HepG2 (cell line): ENCODE measurements around the gene RUSF1. TPM values are rescaled to one million over a fixed set of nuclear protein-coding genes. Genes with fewer than 3 reads are reported as not detected.

Source experiments
- ATAC-seq: fragments of 200-7000 bp; cut with Tn5 transposase; 3 replicates; pipeline ENCODE4 v1.9.1; 2020; ENCODE audit warnings: mild to moderate bottlenecking, moderate library complexity
- BruUV-seq: library from RNA; stranded (reverse); fragments of 400-500 nt; replicated peaks from 2 replicates; lab custom pipeline; 2021; lab: Mats Ljungman, UMichigan
- CTCF ChIA-PET: fragments of 300-600 bp; formaldehyde crosslinking; extraction: SDS; loops from one replicate; lab custom pipeline; 2021; ENCODE audit warnings: low total read pairs, inconsistent platforms, low intra/inter-chr PET ratio; lab: Yijun Ruan, JAX
- POLR2A ChIA-PET: fragments of 350-600 bp; sonication (Branson Sonifier 250); formaldehyde crosslinking; loops from one replicate; lab custom pipeline; 2020; ENCODE audit warnings: antibody characterized with exemption, inconsistent platforms; lab: Yijun Ruan, JAX
- DNase-seq: peaks from one replicate; pipeline ENCODE4 v3.0.0-alpha.2; 2015; ENCODE audit warnings: low spot score
- FAIRE-seq: peaks from 3 replicates; lab custom pipeline; 2011; peaks lifted over from hg19 to GRCh38; lab: Jason Lieb, UNC
- H2AFZ ChIP-seq: one replicate; pipeline ENCODE4 v1.6.1; 2011; ENCODE audit warnings: low read length, inconsistent platforms
- H3K27ac ChIP-seq: fragments of 300-600 bp; 3 replicates; pipeline ENCODE4 v1.8.0; 2011; ENCODE audit warnings: mixed run types, mild to moderate bottlenecking, mixed read lengths, low read length, inconsistent platforms; ENCODE audit not compliant: insufficient read depth; ENCODE audit errors: extremely low read length
- H3K27me3 ChIP-seq, 2 experiments: fragments of 200-600 bp in 1 of 2; 2 replicates in 1 of 2; 3 replicates in 1 of 2; pipeline versions ENCODE4 v1.6.0 to v1.8.0; 2011; ENCODE audit warnings: low read length in 2 of 2, mild to moderate bottlenecking in 2 of 2, moderate library complexity in 2 of 2, inconsistent platforms in 1 of 2; ENCODE audit not compliant: insufficient read depth in 2 of 2, control insufficient read depth in 1 of 2
- H3K36me3 ChIP-seq, 2 experiments: fragments of 200-600 bp in 1 of 2; replicated peaks in 1 of 2; 2 replicates in 1 of 2; 3 replicates in 1 of 2; pipeline versions ENCODE4 v1.5.1 to v1.8.0; 2011; ENCODE audit warnings: low read length in 2 of 2, inconsistent platforms in 1 of 2; ENCODE audit not compliant: insufficient read depth in 2 of 2, control insufficient read depth in 1 of 2
- H3K4me1 ChIP-seq: 2 replicates; pipeline ENCODE4 v1.5.1; 2012; ENCODE audit warnings: low read length, inconsistent platforms; ENCODE audit not compliant: insufficient read depth
- H3K4me2 ChIP-seq: 2 replicates; pipeline ENCODE4 v1.6.0; 2011; ENCODE audit warnings: low read depth, low read length, inconsistent platforms
- H3K4me3 ChIP-seq, 3 experiments: fragments of 200-600 bp in 1 of 3; sonication (generic), shearing (Covaris generic) in 1 of 3; replicated peaks in 1 of 3; 2 replicates each; pipeline ENCODE4 v1.5.1; 2011 to 2016; ENCODE audit warnings: low read length in 3 of 3, inconsistent platforms in 2 of 3, low read depth in 2 of 3, mild to moderate bottlenecking in 2 of 3, control low read depth in 1 of 3, mixed read lengths in 1 of 3; ENCODE audit not compliant: insufficient read depth in 1 of 3
- H3K79me2 ChIP-seq: one replicate; pipeline ENCODE4 v1.6.1; 2011; ENCODE audit warnings: low read length, inconsistent platforms; ENCODE audit not compliant: insufficient read depth
- H3K9ac ChIP-seq: 2 replicates; pipeline ENCODE4 v1.6.0; 2011; ENCODE audit warnings: mild to moderate bottlenecking, low read depth, low read length, inconsistent platforms; ENCODE audit not compliant: insufficient read depth
- H3K9me3 ChIP-seq: 2 replicates; pipeline ENCODE4 v1.5.1; 2012; ENCODE audit warnings: mild to moderate bottlenecking, low read length
- H4K20me1 ChIP-seq: 2 replicates; pipeline ENCODE4 v1.6.0; 2011; ENCODE audit warnings: inconsistent platforms, mild to moderate bottlenecking, low read length, moderate library complexity; ENCODE audit not compliant: insufficient read depth
- ASH2L ChIP-seq: fragments of 300-600, 200-600 bp; sonication (generic); IDR thresholded peaks from 2 replicates; pipeline ENCODE4 v1.7.0; 2017; ENCODE audit warnings: low read depth, mild to moderate bottlenecking, moderate library complexity, mixed read lengths, low read length; ENCODE audit not compliant: insufficient read length
- KLF11 ChIP-seq: IDR thresholded peaks from 2 replicates; pipeline ENCODE4 v1.6.1; 2016; ENCODE audit warnings: missing compliant biosample characterization
- PAX8 ChIP-seq: sonication (generic); formaldehyde crosslinking; IDR thresholded peaks from 2 replicates; pipeline ENCODE4 v1.8.0; 2022; ENCODE audit warnings: mild to moderate bottlenecking, missing genetic modification reagents, borderline replicate concordance
- TCF7 ChIP-seq: sonication (generic); IDR thresholded peaks from 2 replicates; pipeline ENCODE4 v1.6.1; 2016; ENCODE audit warnings: antibody characterized with exemption, low read depth
- TERF1 ChIP-seq: sonication (generic); formaldehyde crosslinking; IDR thresholded peaks from 2 replicates; pipeline ENCODE4 v1.8.0; 2022; ENCODE audit warnings: mild to moderate bottlenecking, missing genetic modification reagents, moderate library complexity
- ZFP36L1 ChIP-seq: sonication (generic); formaldehyde crosslinking; IDR thresholded peaks from 2 replicates; pipeline ENCODE4 v1.8.0; 2022; ENCODE audit warnings: mild to moderate bottlenecking, missing genetic modification reagents, moderate library complexity
- ZKSCAN1 ChIP-seq: fragments of 150-350 bp; IDR thresholded peaks from 2 replicates; pipeline ENCODE4 v1.6.1; 2014; ENCODE audit warnings: low read length
- ZMYM4 ChIP-seq: sonication (generic); formaldehyde crosslinking; IDR thresholded peaks from 2 replicates; pipeline ENCODE4 v1.8.1; 2023; ENCODE audit warnings: mild to moderate bottlenecking, missing genetic modification reagents
- ZNF20 ChIP-seq: sonication (generic); formaldehyde crosslinking; IDR thresholded peaks from 2 replicates; pipeline ENCODE4 v1.4.0; 2020; ENCODE audit warnings: mild to moderate bottlenecking, moderate library complexity, missing genetic modification reagents
- ZNF329 ChIP-seq: sonication (generic); formaldehyde crosslinking; IDR thresholded peaks from 2 replicates; pipeline ENCODE4 v1.9.0; 2021; ENCODE audit warnings: low read depth, mild to moderate bottlenecking, missing genetic modification reagents
- ZNF451 ChIP-seq: sonication (generic); formaldehyde crosslinking; IDR thresholded peaks from 2 replicates; pipeline ENCODE4 v1.5.0; 2020; ENCODE audit warnings: mild to moderate bottlenecking, missing genetic modification reagents
- ZNF775 ChIP-seq: sonication (generic); formaldehyde crosslinking; IDR thresholded peaks from 2 replicates; pipeline ENCODE4 v1.4.0; 2020; ENCODE audit warnings: missing genetic modification reagents, mild to moderate bottlenecking, moderate library complexity, borderline replicate concordance
- WGBS: methylation state at CpG from one replicate; pipeline ENCODE4 v1.1.6; 2017; ENCODE audit warnings: low lambda C conversion rate; 5-methylcytosine and 5-hydroxymethylcytosine counted together
- in situ Hi-C: cut with HindIII; loops from 2 replicates; pipeline ENCODE4 v1.10.0; 2017; ENCODE audit warnings: low pct_unique_long_range_greater_than_20kb; ENCODE audit not compliant: extremely low pct_ligation_motif_present
- intact Hi-C: fragments of 100-400 bp; cut with micrococcal nuclease; formaldehyde crosslinking; loops from one replicate; pipeline ENCODE4 v1.10.0; 2022; ENCODE audit not compliant: unreplicated experiment
- polyA plus RNA-seq, 8 experiments: library from polyadenylated mRNA; depleted of rRNA in 3 of 8; stranded (reverse) in 7 of 8; unstranded in 1 of 8; fragments of >200 nt; fragmentation: Illumina TruSeq in 4 of 8; extraction: Trizol in 4 of 8; gene quantifications; 2 replicates each; pipeline versions ENCODE4 v1.2.1 to v1.2.3, GENCODE V29; 2011 to 2016; ENCODE audit warnings: low read depth in 4 of 8, missing spikeins in 1 of 8, mixed read lengths in 1 of 8; ENCODE audit not compliant: insufficient read depth in 1 of 8
- total RNA-seq, 5 experiments: library from RNA; depleted of rRNA; stranded (reverse); fragments of >200 nt; fragmentation: Illumina TruSeq; extraction: Trizol; gene quantifications; 2 replicates each; pipeline ENCODE4 v1.2.3, GENCODE V29; 2016; ENCODE audit warnings: low read depth in 1 of 5
- TF ChIP-seq, protein P1 (sequence below): sonication (generic); formaldehyde crosslinking; IDR thresholded peaks from 2 replicates; pipeline ENCODE4 v1.4.0; 2020; ENCODE audit warnings: missing genetic modification reagents
- TF ChIP-seq, protein P2 (sequence below): sonication (generic); formaldehyde crosslinking; IDR thresholded peaks from 2 replicates; pipeline ENCODE4 v1.8.0; 2022; ENCODE audit warnings: missing genetic modification reagents, mild to moderate bottlenecking, inconsistent platforms, borderline replicate concordance
- TF ChIP-seq, protein P3 (sequence below): sonication (generic); formaldehyde crosslinking; IDR thresholded peaks from 2 replicates; pipeline ENCODE4 v1.5.0; 2020; ENCODE audit warnings: missing genetic modification reagents
- TF ChIP-seq, protein P4 (sequence below): sonication (generic); formaldehyde crosslinking; IDR thresholded peaks from 2 replicates; pipeline ENCODE4 v1.9.0; 2022; ENCODE audit warnings: missing genetic modification reagents, mild to moderate bottlenecking, borderline replicate concordance

Gene RUSF1
- total and polyA plus RNA-seq, 2 of the 13 experiments (the other 11 are each of a cell fraction or from before 2014, with no cell fraction given), result 40.8 to 50.2 TPM

DNA sequence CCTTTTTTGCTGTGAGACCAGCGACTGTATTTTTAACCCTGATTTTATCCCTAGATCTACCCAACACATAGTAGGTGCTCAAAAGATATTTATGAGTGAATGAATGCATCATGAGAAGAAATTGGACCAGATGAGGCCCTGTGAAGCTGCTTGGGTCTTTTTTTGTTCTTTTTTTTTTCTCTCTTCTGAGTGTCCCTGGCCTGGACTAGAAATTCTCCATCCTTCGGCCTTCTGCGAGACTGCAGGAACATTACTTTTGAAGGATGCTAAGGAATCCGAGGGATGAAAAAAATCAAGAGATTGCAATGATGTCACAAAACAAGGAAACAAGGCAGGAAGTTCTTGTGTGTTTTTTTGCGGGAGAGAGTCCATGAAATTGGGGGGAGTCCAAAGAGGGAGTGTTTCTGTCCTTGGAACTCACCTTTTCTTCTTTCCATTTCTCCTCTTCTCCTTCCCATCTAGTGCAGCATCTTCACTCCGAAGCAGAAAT, 560 bp upstream of the RUSF1 start:
- intact Hi-C loops, result loop anchor here (2.0 to 5.0 kb wide), 4 partner anchors 32 to 364 kb away; partner anchors contain the start of genes ARMC5 and ZNF267
- no peaks in the 10 kb centered on the region for H4K20me1 ChIP-seq
- peak overlapping the region; percentile 89 for H3K4me2 ChIP-seq
- peak overlapping the region; percentile 90 to 98 (median 90) for H3K4me3 ChIP-seq
- peak overlapping the region; percentile 98 for H3K9ac ChIP-seq
- no peaks in the 10 kb centered on the region for H3K9me3 ChIP-seq
- H2AFZ ChIP-seq, result peak overlapping the region; percentile 43
- ATAC-seq (peak; percentile 2; the same call in 2 of the 3 replicates), DNase-seq (peak; percentile 23), FAIRE-seq (no peak)
- peaks cover 0 to 6% of the 10 kb centered on the region in 2 experiments; a peak in 2 of 5 replicates for H3K27me3 ChIP-seq
- H3K79me2 ChIP-seq, result peaks cover 18% of the 10 kb centered on the region
- POLR2A ChIA-PET, result interaction anchor here (0.6 to 3.1 kb wide), 21 partner anchors 11 to 435 kb away, joined by 3 to 40 read pairs (median 5); partner anchors contain the start of genes ARMC5, KAT8, SLC5A2 and TGFB1I1
- CTCF ChIA-PET, result no interaction called here
- peaks cover 50% of the 10 kb centered on the region for H3K4me1 ChIP-seq
- in situ Hi-C loops, result no loop called here
- WGBS, result 13% methylated on average over 6 of the region's 6 CpGs
- peaks cover 0 to 9% of the 10 kb centered on the region in 2 experiments; a peak in 2 of 5 replicates for H3K36me3 ChIP-seq
- peak overlapping the region; percentile 89 for H3K27ac ChIP-seq
- BruUV-seq, result no TSS peak
- TF ChIP-seq TCF7 (no peak), PAX8 (CRISPR knock-in tag) (peak; percentile 36; the same call in 1 of the 2 replicates), TERF1 (CRISPR knock-in tag) (peak; percentile 49; the same call in 1 of the 2 replicates), ZFP36L1 (CRISPR knock-in tag) (0 out of 2 replicates have a peak, but pooled peaks have one; percentile 65), ZNF20 (CRISPR knock-in tag) (0 out of 2 replicates have a peak, but pooled peaks have one; percentile 20), ZNF329 (no peak), ZNF775 (CRISPR knock-in tag) (0 out of 2 replicates have a peak, but pooled peaks have one; percentile 8), KLF11 (CRISPR knock-in tag) (no peak), ZMYM4 (CRISPR knock-in tag) (no peak), ASH2L (peak; percentile 7), ZNF451 (no peak), ZKSCAN1 (peak; percentile 84)
- TF ChIP-seq, protein P1, sequence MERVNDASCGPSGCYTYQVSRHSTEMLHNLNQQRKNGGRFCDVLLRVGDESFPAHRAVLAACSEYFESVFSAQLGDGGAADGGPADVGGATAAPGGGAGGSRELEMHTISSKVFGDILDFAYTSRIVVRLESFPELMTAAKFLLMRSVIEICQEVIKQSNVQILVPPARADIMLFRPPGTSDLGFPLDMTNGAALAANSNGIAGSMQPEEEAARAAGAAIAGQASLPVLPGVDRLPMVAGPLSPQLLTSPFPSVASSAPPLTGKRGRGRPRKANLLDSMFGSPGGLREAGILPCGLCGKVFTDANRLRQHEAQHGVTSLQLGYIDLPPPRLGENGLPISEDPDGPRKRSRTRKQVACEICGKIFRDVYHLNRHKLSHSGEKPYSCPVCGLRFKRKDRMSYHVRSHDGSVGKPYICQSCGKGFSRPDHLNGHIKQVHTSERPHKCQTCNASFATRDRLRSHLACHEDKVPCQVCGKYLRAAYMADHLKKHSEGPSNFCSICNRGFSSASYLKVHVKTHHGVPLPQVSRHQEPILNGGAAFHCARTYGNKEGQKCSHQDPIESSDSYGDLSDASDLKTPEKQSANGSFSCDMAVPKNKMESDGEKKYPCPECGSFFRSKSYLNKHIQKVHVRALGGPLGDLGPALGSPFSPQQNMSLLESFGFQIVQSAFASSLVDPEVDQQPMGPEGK (CRISPR knock-in tag), result peak; percentile 31; the same call in 1 of the 2 replicates
- TF ChIP-seq, protein P2, sequence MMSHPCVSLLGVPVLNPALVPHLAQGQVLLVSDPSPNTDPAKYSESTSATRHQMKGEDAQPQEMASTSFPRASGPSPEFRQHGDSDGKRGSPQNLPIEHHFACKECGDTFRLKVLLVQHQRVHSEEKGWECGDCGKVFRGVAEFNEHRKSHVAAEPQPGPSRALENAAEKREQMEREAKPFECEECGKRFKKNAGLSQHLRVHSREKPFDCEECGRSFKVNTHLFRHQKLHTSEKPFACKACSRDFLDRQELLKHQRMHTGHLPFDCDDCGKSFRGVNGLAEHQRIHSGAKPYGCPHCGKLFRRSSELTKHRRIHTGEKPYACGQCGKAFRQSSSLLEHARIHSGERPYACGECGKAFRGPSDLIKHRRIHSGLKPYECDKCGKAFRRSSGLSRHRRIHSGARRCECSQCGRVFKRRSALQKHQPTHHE, result no peak
- TF ChIP-seq, protein P3, sequence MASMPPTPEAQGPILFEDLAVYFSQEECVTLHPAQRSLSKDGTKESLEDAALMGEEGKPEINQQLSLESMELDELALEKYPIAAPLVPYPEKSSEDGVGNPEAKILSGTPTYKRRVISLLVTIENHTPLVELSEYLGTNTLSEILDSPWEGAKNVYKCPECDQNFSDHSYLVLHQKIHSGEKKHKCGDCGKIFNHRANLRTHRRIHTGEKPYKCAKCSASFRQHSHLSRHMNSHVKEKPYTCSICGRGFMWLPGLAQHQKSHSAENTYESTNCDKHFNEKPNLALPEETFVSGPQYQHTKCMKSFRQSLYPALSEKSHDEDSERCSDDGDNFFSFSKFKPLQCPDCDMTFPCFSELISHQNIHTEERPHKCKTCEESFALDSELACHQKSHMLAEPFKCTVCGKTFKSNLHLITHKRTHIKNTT, result peak; percentile 75; the same call in 1 of the 2 replicates
- TF ChIP-seq, protein P4, sequence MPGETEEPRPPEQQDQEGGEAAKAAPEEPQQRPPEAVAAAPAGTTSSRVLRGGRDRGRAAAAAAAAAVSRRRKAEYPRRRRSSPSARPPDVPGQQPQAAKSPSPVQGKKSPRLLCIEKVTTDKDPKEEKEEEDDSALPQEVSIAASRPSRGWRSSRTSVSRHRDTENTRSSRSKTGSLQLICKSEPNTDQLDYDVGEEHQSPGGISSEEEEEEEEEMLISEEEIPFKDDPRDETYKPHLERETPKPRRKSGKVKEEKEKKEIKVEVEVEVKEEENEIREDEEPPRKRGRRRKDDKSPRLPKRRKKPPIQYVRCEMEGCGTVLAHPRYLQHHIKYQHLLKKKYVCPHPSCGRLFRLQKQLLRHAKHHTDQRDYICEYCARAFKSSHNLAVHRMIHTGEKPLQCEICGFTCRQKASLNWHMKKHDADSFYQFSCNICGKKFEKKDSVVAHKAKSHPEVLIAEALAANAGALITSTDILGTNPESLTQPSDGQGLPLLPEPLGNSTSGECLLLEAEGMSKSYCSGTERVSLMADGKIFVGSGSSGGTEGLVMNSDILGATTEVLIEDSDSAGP, result no peak
